Activated CD8-positive, alpha-beta T cell treated with anti-CD3 and anti-CD28 coated beads, Interleukin-2, amount 10 ng/mL, durations not matched to agents 7 days and 5 days (primary cell): ENCODE results near the gene DMRTB1. TPM values are rescaled to one million over a fixed set of nuclear protein-coding genes. Genes with fewer than 3 reads are reported as not detected.

Experiments
- ATAC-seq: fragments of 150-1000 bp; cut with Tn5 transposase; one replicate; pipeline ENCODE4 v1.10.0; 2021; ENCODE audit warnings: moderate library complexity
- CTCF ChIA-PET: fragments of 350-600 bp; sonication (Branson Sonifier 250); formaldehyde crosslinking; loops from one replicate; lab custom pipeline; 2021; ENCODE audit warnings: antibody characterized with exemption; lab: Charles Lee
- POLR2A ChIA-PET: fragments of 350-600 bp; sonication (Branson Sonifier 250); formaldehyde crosslinking; loops from one replicate; lab custom pipeline; 2021; ENCODE audit warnings: antibody characterized with exemption; lab: Charles Lee
- DNase-seq: peaks from one replicate; pipeline ENCODE4 v3.0.0-alpha.2; 2020
- H3K27ac Mint-ChIP-seq: one replicate; pipeline ENCODE4 v1.8.0; 2021; ENCODE audit warnings: mild to moderate bottlenecking, mixed read lengths
- H3K27me3 Mint-ChIP-seq: one replicate; pipeline ENCODE4 v1.8.0; 2021; ENCODE audit warnings: low read depth, mixed read lengths
- H3K36me3 Mint-ChIP-seq: one replicate; pipeline ENCODE4 v1.8.0; 2021; ENCODE audit warnings: low read depth, mixed read lengths
- H3K4me1 Mint-ChIP-seq: one replicate; pipeline ENCODE4 v1.8.0; 2021; ENCODE audit warnings: low read depth, mixed read lengths
- H3K4me3 Mint-ChIP-seq: one replicate; pipeline ENCODE4 v1.8.0; 2021; ENCODE audit warnings: mild to moderate bottlenecking, mixed read lengths
- H3K9me3 Mint-ChIP-seq: one replicate; pipeline ENCODE4 v1.8.0; 2022; ENCODE audit warnings: mixed read lengths; ENCODE audit not compliant: insufficient read depth
- total RNA-seq, 2 experiments: library from RNA; stranded (reverse); gene quantifications; one replicate each; pipeline ENCODE4 v1.2.3, GENCODE V29; 2021

The DMRTB1 gene
- not detected for total RNA-seq

DNA sequence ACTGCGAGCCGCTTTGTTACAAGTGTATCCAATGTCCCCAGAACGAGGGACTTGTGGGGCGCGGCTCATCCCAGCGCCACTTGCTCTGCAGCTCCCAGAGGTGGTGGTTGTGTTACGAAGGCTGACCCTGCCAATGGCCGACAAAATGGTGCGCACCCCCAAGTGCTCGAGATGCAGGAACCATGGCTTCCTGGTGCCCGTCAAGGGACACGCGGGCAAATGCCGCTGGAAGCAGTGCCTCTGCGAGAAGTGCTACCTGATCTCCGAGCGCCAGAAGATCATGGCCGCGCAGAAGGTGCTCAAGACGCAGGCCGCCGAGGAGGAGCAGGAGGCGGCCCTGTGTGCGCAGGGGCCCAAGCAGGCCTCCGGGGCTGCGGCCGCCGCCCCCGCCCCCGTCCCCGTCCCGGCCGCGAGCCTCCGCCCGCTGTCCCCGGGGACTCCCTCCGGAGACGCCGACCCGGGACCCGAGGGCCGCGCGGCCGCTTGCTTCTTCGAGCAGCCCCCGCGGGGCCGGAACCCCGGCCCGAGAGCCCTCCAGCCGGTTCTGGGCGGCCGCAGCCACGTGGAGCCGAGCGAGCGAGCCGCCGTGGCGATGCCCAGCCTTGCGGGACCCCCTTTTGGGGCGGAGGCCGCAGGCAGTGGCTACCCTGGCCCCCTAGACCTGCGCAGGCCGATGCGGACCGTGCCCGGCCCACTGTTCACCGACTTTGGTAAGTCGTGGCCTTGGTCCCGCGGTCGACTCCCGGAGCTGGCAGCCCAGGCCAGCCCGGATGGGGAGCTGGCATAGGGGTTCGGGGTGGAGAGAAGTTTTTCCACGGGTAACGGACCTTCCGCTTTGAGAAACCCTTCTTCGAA is at the start of gene DMRTB1:
DMRTB1 (plus strand) TSS at position 79 of the 855 bp plus-strand sequence; CDS start at position 134, 55 bp downstream.
- peaks cover 8% of the 10 kb centered on the region for H3K4me1 Mint-ChIP-seq
- DNase-seq, result no peak
- no peak for ATAC-seq
- peaks cover 3% of the 10 kb centered on the region for H3K27me3 Mint-ChIP-seq
- POLR2A ChIA-PET, result interaction anchor here (0.5 kb wide), 1 partner anchor 189 kb away, joined by 3 read pairs; no protein-coding TSS in a partner anchor
- no peaks in the 10 kb centered on the region for H3K9me3 Mint-ChIP-seq
- no peak within 1 kb of the TSS for H3K27ac Mint-ChIP-seq
- no peaks in the 10 kb centered on the region for H3K36me3 Mint-ChIP-seq
- no peak within 1 kb of the TSS for H3K4me3 Mint-ChIP-seq
- CTCF ChIA-PET, result interaction anchor here (0.9 to 1.4 kb wide), 2 partner anchors 9 to 181 kb away, joined by 4 read pairs; no protein-coding TSS in a partner anchor

DNA sequence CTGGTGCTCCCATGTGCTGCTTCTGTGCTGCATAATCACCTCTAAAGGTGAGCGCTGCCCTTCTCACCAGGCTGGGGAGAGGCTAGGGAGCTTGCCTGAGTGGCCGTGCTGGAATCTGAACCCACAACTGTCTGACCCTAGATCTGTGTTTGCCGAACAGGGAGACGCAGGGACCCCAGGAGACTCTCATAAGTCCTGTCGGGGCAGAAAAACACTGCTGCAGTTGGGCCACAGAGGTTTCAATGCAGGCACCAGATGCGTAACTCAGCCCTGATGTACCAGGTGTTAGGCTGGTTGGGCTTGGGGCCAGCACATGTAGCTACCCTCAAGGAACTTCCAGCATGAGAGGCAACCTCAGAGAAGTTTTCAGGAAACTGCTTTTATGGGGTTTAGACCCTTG is 49.5 kb upstream of the DMRTB1 start:
- POLR2A ChIA-PET, result interaction anchor here (1.3 kb wide), 1 partner anchor 13 kb away, joined by 4 read pairs; no protein-coding TSS in a partner anchor

DNA sequence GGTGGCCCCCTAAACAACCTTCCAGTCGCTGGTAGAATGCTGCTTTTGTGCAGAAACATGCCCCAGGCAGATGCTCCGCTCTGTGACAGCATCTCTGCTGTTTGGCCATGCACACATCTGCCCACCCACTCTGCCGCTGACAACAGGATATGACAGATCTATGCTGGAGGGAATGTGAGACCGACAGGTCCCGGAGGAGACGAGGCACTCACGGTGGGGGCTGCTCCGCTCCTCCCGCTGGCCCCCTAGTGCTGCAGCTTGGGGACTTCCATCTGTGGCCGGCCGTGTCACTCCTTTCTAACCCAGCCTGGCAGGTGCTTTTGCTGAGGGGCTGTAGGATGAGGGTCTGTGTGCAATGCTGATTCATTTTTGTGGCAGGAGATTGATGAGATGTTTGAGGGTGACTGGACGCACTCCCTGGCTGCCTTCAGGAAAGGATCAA is 49.1 kb upstream of the DMRTB1 start:
- Mint-ChIP-seq H3K4me1 (peaks cover 52% of the 10 kb centered on the region), H3K4me3 (no peak overlapping the region), H3K36me3 (no peaks in the 10 kb centered on the region), H3K9me3 (no peaks in the 10 kb centered on the region), H3K27ac (peak overlapping the region; percentile 58), H3K27me3 (no peaks in the 10 kb centered on the region)
- DNase-seq (peak; percentile 30), ATAC-seq (no peak)
- ChIA-PET POLR2A (interaction anchor here (1.3 kb wide), 1 partner anchor 13 kb away, joined by 4 read pairs; no protein-coding TSS in a partner anchor), CTCF (interaction anchor here (4.4 kb wide), 1 partner anchor 17 kb away, joined by 13 read pairs; no protein-coding TSS in a partner anchor)

More for the DNA sequence above, 49.5 kb upstream of the DMRTB1 start:
- H3K36me3 Mint-ChIP-seq, result no peaks in the 10 kb centered on the region
- no peaks in the 10 kb centered on the region for H3K9me3 Mint-ChIP-seq
- H3K27me3 Mint-ChIP-seq, result no peaks in the 10 kb centered on the region
- H3K4me3 Mint-ChIP-seq, result no peak overlapping the region
- peaks cover 48% of the 10 kb centered on the region for H3K4me1 Mint-ChIP-seq
- ATAC-seq (no peak), DNase-seq (no peak)
- peak overlapping the region; percentile 68 for H3K27ac Mint-ChIP-seq
- CTCF ChIA-PET, result interaction anchor here (4.4 kb wide), 1 partner anchor 16 kb away, joined by 13 read pairs; no protein-coding TSS in a partner anchor

DNA sequence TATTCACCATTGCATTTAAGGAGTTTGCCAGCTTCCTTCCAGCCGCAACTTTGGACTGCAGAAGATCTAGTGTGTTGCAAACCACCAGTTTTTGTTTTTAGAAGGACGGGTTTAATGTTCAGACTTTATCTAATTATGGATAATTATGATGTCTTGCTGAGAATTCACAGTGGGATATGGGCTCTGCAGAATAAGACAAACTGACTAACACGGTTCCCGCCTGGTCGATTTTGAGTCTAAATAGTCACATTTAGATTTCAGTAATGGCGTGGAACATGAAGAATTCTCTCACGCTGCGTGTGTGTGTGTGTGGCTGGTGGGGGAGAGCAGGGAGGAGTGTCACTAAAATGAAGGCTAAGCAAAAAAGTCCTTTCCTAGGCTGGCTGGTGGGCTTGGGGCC is 48.5 kb upstream of the DMRTB1 start:
- no peak overlapping the region for H3K4me3 Mint-ChIP-seq
- H3K4me1 Mint-ChIP-seq, result peaks cover 54% of the 10 kb centered on the region
- no peaks in the 10 kb centered on the region for H3K36me3 Mint-ChIP-seq
- DNase-seq (no peak), ATAC-seq (no peak)
- CTCF ChIA-PET, result interaction anchor here (4.4 kb wide), 1 partner anchor 17 kb away, joined by 13 read pairs; no protein-coding TSS in a partner anchor
- POLR2A ChIA-PET, result no interaction called here
- no peaks in the 10 kb centered on the region for H3K9me3 Mint-ChIP-seq
- H3K27ac Mint-ChIP-seq, result peak overlapping the region; percentile 21
- H3K27me3 Mint-ChIP-seq, result no peaks in the 10 kb centered on the region

DNA sequence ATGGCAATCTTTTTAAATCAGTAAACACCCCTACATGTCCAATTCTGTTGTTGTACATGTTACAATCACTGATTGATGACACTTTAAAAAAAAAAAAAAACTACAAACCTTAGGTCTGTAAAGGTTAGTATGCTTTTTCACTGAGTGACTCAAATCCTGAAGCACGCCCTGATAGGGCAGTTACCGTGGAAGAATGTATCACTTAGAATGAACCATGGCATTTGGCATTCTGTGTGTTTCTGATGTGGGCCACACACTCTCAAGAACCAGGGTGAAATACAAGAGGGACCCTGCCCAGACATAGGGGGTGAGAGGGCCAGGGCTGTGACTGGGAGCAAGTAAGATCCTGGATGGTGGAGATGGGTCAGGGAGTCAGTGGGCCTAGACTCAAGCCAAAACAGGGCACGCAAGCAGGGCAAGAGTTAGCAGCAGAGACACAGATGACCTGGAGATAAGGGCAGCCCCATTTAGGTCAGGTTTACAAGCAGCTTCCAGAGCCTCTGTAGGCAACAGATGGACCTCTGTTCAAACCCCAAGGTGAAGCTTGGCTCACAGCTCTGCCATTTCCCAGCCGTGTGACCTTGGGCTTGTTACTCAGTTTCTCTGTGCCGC is 47.6 kb upstream of the DMRTB1 start:
- H3K27me3 Mint-ChIP-seq, result no peaks in the 10 kb centered on the region
- no peaks in the 10 kb centered on the region for H3K36me3 Mint-ChIP-seq
- ATAC-seq, result no peak
- peak overlapping the region; percentile 99 for H3K27ac Mint-ChIP-seq
- peaks cover 60% of the 10 kb centered on the region for H3K4me1 Mint-ChIP-seq
- DNase-seq, result no peak
- H3K9me3 Mint-ChIP-seq, result no peaks in the 10 kb centered on the region
- POLR2A ChIA-PET, result interaction anchor here (1.2 to 2.7 kb wide), 3 partner anchors 44 to 533 kb away, joined by 3 to 19 read pairs (median 9); partner anchors contain the start of gene IFT25
- no peak overlapping the region for H3K4me3 Mint-ChIP-seq
- CTCF ChIA-PET, result interaction anchor here (2.3 to 4.4 kb wide), 3 partner anchors 17 to 85 kb away, joined by 8 to 34 read pairs (median 13); no protein-coding TSS in a partner anchor

DNA sequence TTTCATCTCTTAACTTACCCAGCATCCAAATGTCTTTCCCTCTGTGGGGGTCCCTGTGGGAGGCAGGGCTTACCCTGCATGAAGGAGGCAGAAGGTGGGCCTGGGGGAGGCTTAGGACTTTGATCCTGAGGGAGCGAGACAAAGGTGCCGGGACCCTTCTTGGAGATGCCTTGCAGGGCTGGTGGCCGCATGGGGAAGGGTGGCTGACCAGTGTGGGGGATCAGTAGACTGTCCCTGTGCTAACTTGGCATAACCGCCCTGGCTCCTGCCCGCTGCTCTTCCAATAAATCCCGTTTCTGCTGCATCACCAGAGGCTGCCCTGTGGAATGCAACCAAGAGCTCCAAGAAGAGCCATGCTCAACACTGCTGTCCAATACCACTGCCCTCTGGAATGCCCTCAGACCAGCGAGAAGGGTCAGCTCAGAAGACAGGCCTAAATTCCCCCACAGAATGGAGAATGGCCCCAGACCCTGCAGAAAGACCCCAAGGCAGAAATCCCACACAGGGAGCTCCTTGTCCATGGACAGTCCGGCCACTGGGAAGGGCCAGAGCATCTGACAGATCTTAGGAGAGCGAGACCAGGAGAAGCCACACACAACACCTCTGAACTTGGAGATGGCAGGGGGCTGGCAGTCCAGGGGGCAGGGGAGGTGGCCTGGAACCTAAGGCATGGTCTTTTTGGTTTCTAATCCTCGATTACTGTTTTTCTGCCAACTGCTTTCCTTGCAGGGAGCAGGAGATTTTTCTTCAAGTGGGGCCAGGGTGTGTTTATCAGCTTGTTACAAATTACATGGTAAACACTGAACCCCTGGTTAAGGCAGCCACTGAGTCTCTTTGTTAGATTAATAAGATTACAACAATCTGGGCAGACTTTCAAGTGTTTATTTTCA is 46.7 kb upstream of the DMRTB1 start:
- DNase-seq, result no peak
- no peak for ATAC-seq
- Mint-ChIP-seq H3K36me3 (no peaks in the 10 kb centered on the region), H3K4me1 (peaks cover 68% of the 10 kb centered on the region), H3K4me3 (peak overlapping the region; percentile 47), H3K9me3 (no peaks in the 10 kb centered on the region), H3K27me3 (no peaks in the 10 kb centered on the region), H3K27ac (peak overlapping the region; percentile 99)
- ChIA-PET POLR2A (interaction anchor here (1.2 to 2.7 kb wide), 5 partner anchors 9 to 533 kb away, joined by 3 to 19 read pairs (median 8); partner anchors contain the start of gene IFT25), CTCF (interaction anchor here (1.0 to 3.1 kb wide), 8 partner anchors 8 to 135 kb away, joined by 4 to 34 read pairs (median 6); no protein-coding TSS in a partner anchor)

DNA sequence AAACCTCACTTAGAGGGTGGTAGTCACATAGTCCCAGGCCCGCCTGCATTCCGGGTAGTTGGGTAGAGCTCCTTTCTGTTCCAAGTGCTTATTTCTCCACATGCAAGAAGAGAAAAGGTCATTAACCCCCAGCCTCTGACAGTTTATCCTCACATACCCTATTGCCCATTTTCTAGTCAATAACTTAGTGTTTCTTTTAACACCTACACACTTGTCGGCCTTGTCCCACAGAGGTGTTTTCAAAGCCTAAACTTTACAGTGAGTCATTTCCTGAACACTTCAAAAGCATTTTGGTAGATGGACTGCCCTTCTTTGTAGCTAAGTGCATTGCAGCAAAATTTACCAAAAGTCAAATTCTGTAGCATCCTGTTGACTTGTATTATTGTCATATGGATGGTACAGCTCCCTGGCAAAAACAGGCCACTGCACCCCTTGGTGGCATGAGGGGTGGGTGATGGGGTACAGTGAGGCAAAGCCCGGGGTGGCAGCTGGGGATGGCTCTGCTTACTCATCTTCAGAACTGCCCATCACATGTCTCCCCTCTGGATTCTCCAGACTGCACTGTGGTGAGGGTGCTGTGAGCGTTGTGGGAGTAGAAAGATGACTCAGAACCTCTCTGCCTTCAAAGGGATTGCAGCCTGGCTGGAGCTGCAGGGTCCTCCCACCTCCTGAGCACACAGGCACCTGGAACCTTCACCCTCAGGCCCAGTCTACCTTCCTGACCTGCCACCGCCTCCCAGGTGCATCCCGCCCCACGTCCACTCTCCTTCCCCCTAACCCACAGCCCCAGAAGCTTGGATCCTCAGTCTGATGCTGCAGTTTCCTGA is 45.8 kb upstream of the DMRTB1 start:
- Mint-ChIP-seq H3K4me3 (peak overlapping the region; percentile 47), H3K36me3 (no peaks in the 10 kb centered on the region), H3K27me3 (no peaks in the 10 kb centered on the region), H3K27ac (peak overlapping the region; percentile 99), H3K4me1 (peaks cover 68% of the 10 kb centered on the region), H3K9me3 (no peaks in the 10 kb centered on the region)
- ATAC-seq, result peak; percentile 92
- DNase-seq, result peak; percentile 76
- ChIA-PET CTCF (interaction anchor here (1.0 to 3.1 kb wide), 8 partner anchors 9 to 136 kb away, joined by 4 to 34 read pairs (median 6); no protein-coding TSS in a partner anchor), POLR2A (interaction anchor here (1.2 to 2.7 kb wide), 5 partner anchors 10 to 532 kb away, joined by 3 to 19 read pairs (median 8); partner anchors contain the start of gene IFT25)

DNA sequence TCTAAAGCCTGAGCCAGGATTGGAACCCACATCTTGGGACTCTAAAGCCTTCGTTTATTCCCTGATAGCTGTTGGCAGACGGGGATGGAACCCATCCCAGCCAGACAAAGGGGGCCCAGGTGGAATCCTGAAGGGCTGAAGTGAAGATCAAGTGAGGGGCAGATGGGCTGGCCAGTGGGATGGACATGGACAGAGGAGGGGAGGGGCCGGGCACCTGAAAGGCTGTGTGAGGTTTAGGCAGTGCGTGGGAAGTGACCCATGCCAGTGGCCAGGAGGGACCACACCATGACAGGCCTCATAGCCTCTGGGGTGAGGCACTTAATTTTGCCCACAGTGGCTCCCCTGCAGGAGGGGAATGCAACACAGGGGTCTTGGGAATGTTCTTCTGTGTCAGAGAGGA is 44.6 kb upstream of the DMRTB1 start:
- Mint-ChIP-seq H3K4me3 (no peak overlapping the region), H3K4me1 (peaks cover 66% of the 10 kb centered on the region), H3K36me3 (no peaks in the 10 kb centered on the region), H3K27me3 (peaks cover 6% of the 10 kb centered on the region), H3K9me3 (no peaks in the 10 kb centered on the region), H3K27ac (peak overlapping the region; percentile 99)
- ChIA-PET CTCF (interaction anchor here (0.6 to 3.1 kb wide), 4 partner anchors 20 to 137 kb away, joined by 3 to 34 read pairs (median 6); no protein-coding TSS in a partner anchor), POLR2A (interaction anchor here (2.0 kb wide), 1 partner anchor 11 kb away, joined by 8 read pairs; no protein-coding TSS in a partner anchor)
- DNase-seq, result no peak
- ATAC-seq, result no peak

DNA sequence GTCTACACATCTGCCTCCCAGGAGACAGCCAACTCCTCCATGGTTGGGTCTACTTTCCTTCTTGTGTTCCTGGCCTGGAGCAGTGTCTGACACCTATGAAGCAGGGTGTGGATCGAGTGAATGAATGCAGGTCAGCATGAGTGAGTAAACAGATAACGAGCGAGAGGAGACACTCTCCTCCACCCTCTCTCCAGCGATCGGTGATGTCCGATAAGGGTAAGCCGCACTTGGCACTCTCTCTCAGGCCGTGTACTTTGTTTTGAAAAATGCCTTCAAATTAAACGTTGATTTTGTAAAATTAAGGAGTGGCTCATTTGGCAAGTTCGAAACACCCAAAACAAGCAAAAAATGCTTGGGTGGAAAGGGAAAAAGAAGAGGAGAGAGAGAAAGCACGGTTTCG is 43.8 kb upstream of the DMRTB1 start:
- no peak for DNase-seq
- CTCF ChIA-PET, result interaction anchor here (0.6 kb wide), 1 partner anchor 27 kb away, joined by 3 read pairs; no protein-coding TSS in a partner anchor
- Mint-ChIP-seq H3K27me3 (peaks cover 7% of the 10 kb centered on the region), H3K36me3 (no peaks in the 10 kb centered on the region), H3K27ac (peak overlapping the region; percentile 47), H3K9me3 (no peaks in the 10 kb centered on the region), H3K4me1 (peaks cover 59% of the 10 kb centered on the region), H3K4me3 (no peak overlapping the region)
- POLR2A ChIA-PET, result no interaction called here
- ATAC-seq, result no peak

DNA sequence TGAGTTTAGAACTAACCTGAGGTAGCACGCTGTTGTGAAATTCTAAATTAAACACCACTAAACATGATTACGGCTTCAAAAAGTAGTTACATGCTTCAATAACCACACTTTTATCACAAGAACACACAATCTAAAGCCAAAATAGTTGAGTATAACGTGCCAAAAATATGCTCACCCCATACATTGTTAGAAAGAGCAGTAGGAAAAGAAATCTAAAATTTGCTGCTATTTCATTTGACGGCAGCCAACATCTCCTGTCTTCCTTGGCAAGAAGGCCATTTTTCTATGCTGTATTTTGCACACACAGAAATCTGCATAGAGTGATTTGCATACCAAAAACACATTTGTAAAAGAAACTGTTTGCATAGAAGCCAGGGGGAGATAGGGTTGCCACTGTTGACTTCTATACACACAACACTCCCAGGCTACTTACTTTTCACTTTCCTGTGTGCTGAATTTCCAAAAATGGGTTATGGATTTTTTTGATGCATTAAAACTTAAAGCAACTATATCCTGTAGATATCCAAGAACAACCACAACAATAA is 42.9 kb upstream of the DMRTB1 start:
- ChIA-PET POLR2A (no interaction called here), CTCF (no interaction called here)
- H3K36me3 Mint-ChIP-seq, result peaks cover 1% of the 10 kb centered on the region
- ATAC-seq (no peak), DNase-seq (no peak)
- no peak overlapping the region for H3K4me3 Mint-ChIP-seq
- H3K27ac Mint-ChIP-seq, result no peak overlapping the region
- H3K4me1 Mint-ChIP-seq, result peaks cover 53% of the 10 kb centered on the region
- H3K9me3 Mint-ChIP-seq, result peaks cover 2% of the 10 kb centered on the region
- peaks cover 7% of the 10 kb centered on the region for H3K27me3 Mint-ChIP-seq
